Panc1 (cell line): Measurements from ENCODE around the gene GDF15. TPM values are rescaled to one million over a fixed set of nuclear protein-coding genes. Genes with fewer than 3 reads are reported as not detected.

Experiments used
- ATAC-seq: fragments of 200-7000 bp; cut with Tn5 transposase; 2 replicates; pipeline ENCODE4 v1.9.1; 2020; ENCODE audit warnings: mild to moderate bottlenecking, moderate library complexity
- BruUV-seq: library from RNA; stranded (reverse); fragments of 400-500 nt; replicated peaks from 2 replicates; lab custom pipeline; 2021; lab: Mats Ljungman, UMichigan
- CTCF ChIA-PET: fragments of 300-600 bp; sonication (Branson Sonifier 250); formaldehyde crosslinking; loops from one replicate; lab custom pipeline; 2022; ENCODE audit warnings: antibody characterized with exemption; lab: Charles Lee
- POLR2A ChIA-PET: fragments of 300-600 bp; sonication (Branson Sonifier 250); formaldehyde crosslinking; loops from one replicate; lab custom pipeline; 2022; ENCODE audit warnings: antibody characterized with exemption; lab: Charles Lee
- DNase-seq: peaks from one replicate; pipeline ENCODE4 v3.0.0-alpha.2; 2010; ENCODE audit warnings: low read depth, low spot score
- H3K27ac ChIP-seq: 2 replicates; pipeline ENCODE4 v1.5.1; 2011; ENCODE audit warnings: mild to moderate bottlenecking, low read length, inconsistent platforms
- H3K27me3 ChIP-seq: fragments of 200-500 bp; sonication (Bioruptor generic); 2 replicates; pipeline ENCODE4 v1.6.0; 2014; ENCODE audit warnings: low read length, inconsistent platforms; ENCODE audit not compliant: control insufficient read depth, insufficient read depth
- H3K36me3 ChIP-seq: fragments of 200-500 bp; sonication (Bioruptor generic); 2 replicates; pipeline ENCODE4 v1.5.1; 2014; ENCODE audit warnings: inconsistent platforms, mild to moderate bottlenecking, low read length, moderate library complexity; ENCODE audit not compliant: control insufficient read depth, insufficient read depth
- H3K4me1 ChIP-seq: 2 replicates; pipeline ENCODE4 v1.5.1; 2011; ENCODE audit warnings: inconsistent platforms, mild to moderate bottlenecking, low read length, moderate library complexity; ENCODE audit not compliant: control insufficient read depth, insufficient read depth
- H3K4me3 ChIP-seq, 2 experiments: 2 replicates each; pipeline ENCODE4 v1.5.1; 2011 to 2012; ENCODE audit warnings: low read depth in 2 of 2, low read length in 2 of 2, mild to moderate bottlenecking in 2 of 2, inconsistent platforms in 1 of 2, moderate library complexity in 1 of 2
- H3K9me3 ChIP-seq: fragments of 200-500 bp; sonication (Bioruptor generic); 2 replicates; pipeline ENCODE4 v1.5.1; 2014; ENCODE audit warnings: low read depth, mild to moderate bottlenecking, inconsistent platforms, low read length, moderate library complexity; ENCODE audit not compliant: control insufficient read depth, insufficient read depth
- CTCF ChIP-seq: fragments of 450-650 bp; IDR thresholded peaks from 2 replicates; pipeline ENCODE4 v1.5.1; 2017; ENCODE audit warnings: mild to moderate bottlenecking
- POLR2AphosphoS5 ChIP-seq: IDR thresholded peaks from 2 replicates; pipeline ENCODE4 v1.6.1; 2012; ENCODE audit warnings: mild to moderate bottlenecking, low read depth, low read length, moderate library complexity
- SIN3A ChIP-seq: IDR thresholded peaks from 2 replicates; pipeline ENCODE4 v1.6.1; 2012; ENCODE audit warnings: low read depth, mild to moderate bottlenecking, low read length, moderate library complexity, borderline replicate concordance; ENCODE audit not compliant: insufficient read depth
- TCF7L2 ChIP-seq: IDR thresholded peaks from 2 replicates; pipeline ENCODE4 v1.6.1; 2011; ENCODE audit warnings: mild to moderate bottlenecking, low read depth, low read length, inconsistent platforms
- in situ Hi-C: cut with HindIII; loops from 2 replicates; pipeline ENCODE4 v1.10.0; 2016; ENCODE audit warnings: low sequenced_read_pairs, low pct_unique_long_range_greater_than_20kb
- intact Hi-C: fragments of 100-400 bp; cut with micrococcal nuclease; formaldehyde crosslinking; loops from one replicate; pipeline ENCODE4 v1.10.0; 2022; ENCODE audit not compliant: unreplicated experiment
- total RNA-seq: library from RNA; stranded (reverse); gene quantifications from one replicate; pipeline ENCODE4 v1.2.1, GENCODE V29; 2021; ENCODE audit not compliant: unreplicated experiment
- TF ChIP-seq, protein P1 (sequence below), 2 experiments: IDR thresholded peaks; 2 replicates each; pipeline ENCODE4 v1.6.1; 2011 to 2012; ENCODE audit warnings: low read depth in 2 of 2, control low read depth in 1 of 2, low read length in 1 of 2, mild to moderate bottlenecking in 1 of 2, moderate library complexity in 1 of 2; ENCODE audit not compliant: insufficient read depth in 1 of 2

The GDF15 gene
- total RNA-seq, 1 experiment from 2014 or later, result 335 TPM

DNA sequence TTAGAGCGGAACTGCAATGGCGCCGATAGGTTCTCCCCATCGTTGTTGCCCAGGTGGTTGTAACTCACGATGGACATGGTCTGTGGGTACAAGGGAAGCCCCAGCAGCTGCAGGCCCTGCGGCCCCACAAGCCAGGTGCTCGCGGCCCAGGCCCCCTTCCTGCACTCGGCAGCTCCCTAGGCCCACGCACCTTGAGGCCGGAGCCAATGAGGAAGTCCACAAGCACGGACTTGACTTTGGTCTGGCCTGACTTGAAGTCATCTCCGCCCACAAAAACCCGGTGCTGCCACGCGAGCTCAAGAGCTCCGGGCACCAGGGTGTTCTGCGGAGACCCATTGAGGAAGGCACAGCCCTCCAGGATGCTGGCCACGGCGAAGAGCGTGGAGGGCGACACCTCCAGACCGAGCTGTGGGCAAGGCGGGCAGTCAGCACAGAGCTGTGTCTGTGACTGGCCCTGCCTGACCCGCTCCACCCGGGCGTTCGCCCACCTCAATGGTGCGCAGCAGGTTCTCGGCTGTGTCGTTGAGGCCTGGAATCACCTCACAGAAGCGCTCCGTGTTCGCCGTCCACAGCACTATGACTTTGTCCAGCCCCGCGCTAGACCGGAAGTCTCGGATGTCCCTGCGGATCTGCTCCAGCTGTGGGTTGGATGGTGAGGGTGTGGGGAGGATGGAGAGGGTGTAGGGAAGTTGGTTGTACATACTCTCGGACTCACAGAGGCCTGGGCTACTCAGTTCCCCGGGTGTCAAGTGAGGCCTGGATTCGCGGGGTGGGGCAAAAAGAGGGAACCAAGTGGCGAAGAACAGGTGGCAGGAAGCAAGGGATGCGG, 50.1 kb downstream of the GDF15 start:
- in situ Hi-C loops, result no loop called here
- H3K36me3 ChIP-seq, result no peaks in the 10 kb centered on the region
- ChIA-PET CTCF (no interaction called here), POLR2A (no interaction called here)
- BruUV-seq, result no TSS peak
- H3K9me3 ChIP-seq, result no peaks in the 10 kb centered on the region
- no peaks in the 10 kb centered on the region for H3K27me3 ChIP-seq
- TF ChIP-seq, protein P1, sequence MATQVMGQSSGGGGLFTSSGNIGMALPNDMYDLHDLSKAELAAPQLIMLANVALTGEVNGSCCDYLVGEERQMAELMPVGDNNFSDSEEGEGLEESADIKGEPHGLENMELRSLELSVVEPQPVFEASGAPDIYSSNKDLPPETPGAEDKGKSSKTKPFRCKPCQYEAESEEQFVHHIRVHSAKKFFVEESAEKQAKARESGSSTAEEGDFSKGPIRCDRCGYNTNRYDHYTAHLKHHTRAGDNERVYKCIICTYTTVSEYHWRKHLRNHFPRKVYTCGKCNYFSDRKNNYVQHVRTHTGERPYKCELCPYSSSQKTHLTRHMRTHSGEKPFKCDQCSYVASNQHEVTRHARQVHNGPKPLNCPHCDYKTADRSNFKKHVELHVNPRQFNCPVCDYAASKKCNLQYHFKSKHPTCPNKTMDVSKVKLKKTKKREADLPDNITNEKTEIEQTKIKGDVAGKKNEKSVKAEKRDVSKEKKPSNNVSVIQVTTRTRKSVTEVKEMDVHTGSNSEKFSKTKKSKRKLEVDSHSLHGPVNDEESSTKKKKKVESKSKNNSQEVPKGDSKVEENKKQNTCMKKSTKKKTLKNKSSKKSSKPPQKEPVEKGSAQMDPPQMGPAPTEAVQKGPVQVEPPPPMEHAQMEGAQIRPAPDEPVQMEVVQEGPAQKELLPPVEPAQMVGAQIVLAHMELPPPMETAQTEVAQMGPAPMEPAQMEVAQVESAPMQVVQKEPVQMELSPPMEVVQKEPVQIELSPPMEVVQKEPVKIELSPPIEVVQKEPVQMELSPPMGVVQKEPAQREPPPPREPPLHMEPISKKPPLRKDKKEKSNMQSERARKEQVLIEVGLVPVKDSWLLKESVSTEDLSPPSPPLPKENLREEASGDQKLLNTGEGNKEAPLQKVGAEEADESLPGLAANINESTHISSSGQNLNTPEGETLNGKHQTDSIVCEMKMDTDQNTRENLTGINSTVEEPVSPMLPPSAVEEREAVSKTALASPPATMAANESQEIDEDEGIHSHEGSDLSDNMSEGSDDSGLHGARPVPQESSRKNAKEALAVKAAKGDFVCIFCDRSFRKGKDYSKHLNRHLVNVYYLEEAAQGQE (IDR thresholded peaks at IDR 0.05; ENCODE audit: insufficient read depth in 1 of 2, low read depth in 2 of 2, low read length in 1 of 2), result no peak
- no peak for TF ChIP-seq SIN3A
- H3K27ac ChIP-seq, result peak overlapping the region; percentile 77; the same call in 1 of the 2 replicates
- DNase-seq (no peak), ATAC-seq (no peak)
- H3K4me1 ChIP-seq, result peaks cover 44% of the 10 kb centered on the region
- intact Hi-C loops, result no loop called here
- peak overlapping the region; percentile 45 to 65 for H3K4me3 ChIP-seq

GRCh38 chr19:18436671-18437490, 50.9 kb downstream of the GDF15 start:
- intact Hi-C loops, result no loop called here
- no TSS peak for BruUV-seq
- peak; percentile 38; the same call in 1 of the 2 replicates for TF ChIP-seq SIN3A
- TF ChIP-seq CTCF, result no peak
- TF ChIP-seq TCF7L2, result no peak
- peak; percentile 61 for TF ChIP-seq POLR2AphosphoS5
- TF ChIP-seq, protein P1 (IDR thresholded peaks at IDR 0.05; ENCODE audit: insufficient read depth in 1 of 2, low read depth in 2 of 2, low read length in 1 of 2), result no peak
- ChIA-PET POLR2A (no interaction called here), CTCF (interaction anchor here (0.8 kb wide), 1 partner anchor 16 kb away, joined by 3 read pairs; no protein-coding TSS in a partner anchor)
- Histone ChIP-seq H3K4me1 (peaks cover 45% of the 10 kb centered on the region), H3K27me3 (no peaks in the 10 kb centered on the region), H3K36me3 (no peaks in the 10 kb centered on the region), H3K4me3 (peak overlapping the region; percentile 45 to 65), H3K9me3 (no peaks in the 10 kb centered on the region), H3K27ac (peak overlapping the region; percentile 77)
- ATAC-seq (peak; percentile 35), DNase-seq (no peak)
- in situ Hi-C loops, result no loop called here
